HCT116 (cell line): Measurements from ENCODE around the gene RPL10.

Experiments used
- RAD21 ChIP-seq: IDR thresholded peaks from 2 replicates; pipeline ENCODE4 v1.6.1; 2012; ENCODE audit warnings: low read depth, mild to moderate bottlenecking
- ZFX ChIP-seq: fragments of 450-650 bp; IDR thresholded peaks from 2 replicates; pipeline ENCODE4 v1.6.1; 2017

GRCh38 chrX:154449618-154450017 is 51.4 kb downstream of the RPL10 start:
- no peak for TF ChIP-seq ZFX
- TF ChIP-seq RAD21, result no peak
